GM19099 (cell line): ENCODE results near the gene DHCR24.

Experiments
- POLR2A ChIP-seq: IDR thresholded peaks from 3 replicates; pipeline ENCODE4 v1.6.1; 2011; ENCODE audit warnings: low read depth; ENCODE audit not compliant: insufficient read length; ENCODE audit errors: extremely low read depth

The DHCR24 gene

GRCh38 chr1:54886724-54887664, at the start of gene DHCR24:
Gene DHCR24 (minus strand): TSS chr1:54887195. CDS start chr1:54887119, 76 bp downstream.
- TF ChIP-seq POLR2A: peak; percentile 96

- no peak for TF ChIP-seq POLR2A
Measured at GRCh38 chr1:54936791-54937190, 49.8 kb upstream of the DHCR24 start.

- no peak for TF ChIP-seq POLR2A
Measured at GRCh38 chr1:54934869-54935268, 47.9 kb upstream of the DHCR24 start.

GRCh38 chr1:54931275-54931840, 44.4 kb upstream of the DHCR24 start:
- TF ChIP-seq POLR2A: no peak

GRCh38 chr1:54929700-54930099, 42.7 kb upstream of the DHCR24 start:
- no peak for TF ChIP-seq POLR2A

- TF ChIP-seq POLR2A: no peak
Measured at GRCh38 chr1:54928327-54928726, 41.3 kb upstream of the DHCR24 start.

- no peak for TF ChIP-seq POLR2A
Measured at GRCh38 chr1:54927472-54928240, 40.7 kb upstream of the DHCR24 start.

- TF ChIP-seq POLR2A: no peak
Measured at GRCh38 chr1:54926970-54927369, 40.0 kb upstream of the DHCR24 start.

GRCh38 chr1:54922921-54923421, 36.0 kb upstream of the DHCR24 start:
- TF ChIP-seq POLR2A: no peak

GRCh38 chr1:54922040-54922761, 35.2 kb upstream of the DHCR24 start:
- TF ChIP-seq POLR2A: no peak

GRCh38 chr1:54919367-54920359, 32.7 kb upstream of the DHCR24 start:
- TF ChIP-seq POLR2A: no peak

GRCh38 chr1:54906586-54906985, 19.6 kb upstream of the DHCR24 start:
- no peak for TF ChIP-seq POLR2A

- TF ChIP-seq POLR2A: no peak
Measured at GRCh38 chr1:54904476-54905048, 17.6 kb upstream of the DHCR24 start.
